Hematopoietic multipotent progenitor cell treated with erythropoietin and hydrocortisone succinate and interleukin-3 and kit ligand, for 8 days (in vitro differentiated cells): ENCODE data around the gene PKNOX2.

Experiments
- DNase-seq: peaks from one replicate; pipeline ENCODE4 v3.0.0-alpha.2; 2015

PKNOX2 gene

GRCh38 chr11:125174057-125174456 is 9.5 kb downstream of the PKNOX2 start:
- no peak for DNase-seq

- DNase-seq: no peak
Measured at GRCh38 chr11:125174686-125175085, 10.1 kb downstream of the PKNOX2 start.

- DNase-seq: no peak
Measured at GRCh38 chr11:125175166-125175565, 10.6 kb downstream of the PKNOX2 start.

- no peak for DNase-seq
Measured at GRCh38 chr11:125175896-125176575, 11.5 kb downstream of the PKNOX2 start.

- DNase-seq: no peak
Measured at GRCh38 chr11:125176866-125177265, 12.3 kb downstream of the PKNOX2 start.

GRCh38 chr11:125177543-125177942 is 13.0 kb downstream of the PKNOX2 start:
- no peak for DNase-seq

GRCh38 chr11:125179346-125179745 is 14.8 kb downstream of the PKNOX2 start:
- DNase-seq: no peak

- DNase-seq: no peak
Measured at GRCh38 chr11:125179895-125180294, 15.3 kb downstream of the PKNOX2 start.

- no peak for DNase-seq
Measured at GRCh38 chr11:125180413-125181305, 16.1 kb downstream of the PKNOX2 start.

GRCh38 chr11:125182573-125182972 is 18.0 kb downstream of the PKNOX2 start:
- DNase-seq: no peak

GRCh38 chr11:125183641-125184040 is 19.1 kb downstream of the PKNOX2 start:
- DNase-seq: no peak

- DNase-seq: no peak
Measured at GRCh38 chr11:125188021-125188420, 23.5 kb downstream of the PKNOX2 start.

- no peak for DNase-seq
Measured at GRCh38 chr11:125190566-125190965, 26.0 kb downstream of the PKNOX2 start.

- DNase-seq: no peak
Measured at GRCh38 chr11:125192183-125192582, 27.6 kb downstream of the PKNOX2 start.

GRCh38 chr11:125192717-125193415 is 28.3 kb downstream of the PKNOX2 start:
- DNase-seq: no peak

GRCh38 chr11:125193416-125193726 is 28.8 kb downstream of the PKNOX2 start:
- DNase-seq: no peak

- no peak for DNase-seq
Measured at GRCh38 chr11:125193841-125194240, 29.3 kb downstream of the PKNOX2 start.

- DNase-seq: no peak
Measured at GRCh38 chr11:125199915-125200314, 35.4 kb downstream of the PKNOX2 start.

- no peak for DNase-seq
Measured at GRCh38 chr11:125200441-125200840, 35.9 kb downstream of the PKNOX2 start.

GRCh38 chr11:125201525-125202141 is 37.1 kb downstream of the PKNOX2 start:
- DNase-seq: no peak

GRCh38 chr11:125202362-125202880 is 37.9 kb downstream of the PKNOX2 start:
- DNase-seq: no peak

- DNase-seq: no peak
Measured at GRCh38 chr11:125202977-125203376, 38.4 kb downstream of the PKNOX2 start.

GRCh38 chr11:125207866-125208425 is 43.4 kb downstream of the PKNOX2 start:
- no peak for DNase-seq
